Type B pancreatic cell (in vitro differentiated cells): ENCODE results near the gene NAXE. TPM values are rescaled to one million over a fixed set of nuclear protein-coding genes. Genes with fewer than 3 reads are reported as not detected.

Experiments
- DNase-seq: peaks from one replicate; pipeline ENCODE4 v3.0.0; 2021; ENCODE audit warnings: mixed read lengths; ENCODE audit not compliant: unreplicated experiment; ENCODE audit errors: extremely low spot score
- H3K27ac Mint-ChIP-seq: 2 replicates; pipeline ENCODE4 v1.8.0; 2021; ENCODE audit warnings: mild to moderate bottlenecking, mixed read lengths
- H3K27me3 Mint-ChIP-seq: 2 replicates; pipeline ENCODE4 v1.8.0; 2021; ENCODE audit warnings: mixed read lengths
- H3K36me3 Mint-ChIP-seq: 2 replicates; pipeline ENCODE4 v1.8.0; 2021; ENCODE audit warnings: mixed read lengths
- H3K4me1 Mint-ChIP-seq: one replicate; pipeline ENCODE4 v1.8.0; 2021; ENCODE audit warnings: mixed read lengths; ENCODE audit not compliant: unreplicated experiment
- H3K4me3 Mint-ChIP-seq: 2 replicates; pipeline ENCODE4 v1.8.0; 2021; ENCODE audit warnings: mild to moderate bottlenecking, mixed read lengths
- H3K9me3 Mint-ChIP-seq: 2 replicates; pipeline ENCODE4 v1.8.0; 2021; ENCODE audit warnings: mixed read lengths
- CTCF ChIP-seq: fragments of 200-600 bp; sonication (generic); conservative IDR thresholded peaks from 2 replicates; pipeline ENCODE4 v1.5.0; 2021; ENCODE audit warnings: antibody characterized with exemption, mild to moderate bottlenecking
- total RNA-seq: library from RNA; stranded (reverse); gene quantifications from 2 replicates; pipeline ENCODE4 v1.2.1, GENCODE V29; 2021; ENCODE audit warnings: low replicate concordance

The NAXE gene
- total RNA-seq, 1 donor from 2014 or later, result 98.4 TPM

GRCh38 chr1:156559086-156559796, 32.3 kb upstream of the NAXE start:
- no peaks in the 10 kb centered on the region for H3K9me3 Mint-ChIP-seq
- DNase-seq, result no peak
- no peak for TF ChIP-seq CTCF
- peaks cover 6% of the 10 kb centered on the region for H3K36me3 Mint-ChIP-seq
- H3K27ac Mint-ChIP-seq, result no peak overlapping the region
- H3K4me3 Mint-ChIP-seq, result no peak overlapping the region
- H3K27me3 Mint-ChIP-seq, result no peaks in the 10 kb centered on the region
- no peaks in the 10 kb centered on the region for H3K4me1 Mint-ChIP-seq

GRCh38 chr1:156559797-156560385, 31.7 kb upstream of the NAXE start:
- no peak overlapping the region for H3K27ac Mint-ChIP-seq
- no peak for TF ChIP-seq CTCF

GRCh38 chr1:156560585-156561163, 30.9 kb upstream of the NAXE start:
- Mint-ChIP-seq H3K27me3 (no peaks in the 10 kb centered on the region), H3K9me3 (no peaks in the 10 kb centered on the region)

More at GRCh38 chr1:156559797-156560385, 31.7 kb upstream of the NAXE start:
- H3K9me3 Mint-ChIP-seq, result no peaks in the 10 kb centered on the region
- H3K4me3 Mint-ChIP-seq, result no peak overlapping the region
- no peaks in the 10 kb centered on the region for H3K27me3 Mint-ChIP-seq
- H3K4me1 Mint-ChIP-seq, result no peaks in the 10 kb centered on the region
- peaks cover 10% of the 10 kb centered on the region for H3K36me3 Mint-ChIP-seq
- DNase-seq, result no peak

GRCh38 chr1:156565519-156565918, 26.1 kb upstream of the NAXE start:
- peaks cover 21% of the 10 kb centered on the region for H3K36me3 Mint-ChIP-seq
- H3K27ac Mint-ChIP-seq, result no peak overlapping the region
- H3K4me1 Mint-ChIP-seq, result no peaks in the 10 kb centered on the region
- H3K9me3 Mint-ChIP-seq, result no peaks in the 10 kb centered on the region
- no peaks in the 10 kb centered on the region for H3K27me3 Mint-ChIP-seq
- no peak for TF ChIP-seq CTCF
- no peak for DNase-seq
- H3K4me3 Mint-ChIP-seq, result no peak overlapping the region

More at GRCh38 chr1:156560585-156561163, 30.9 kb upstream of the NAXE start:
- no peak overlapping the region for H3K4me3 Mint-ChIP-seq
- DNase-seq, result no peak
- no peaks in the 10 kb centered on the region for H3K4me1 Mint-ChIP-seq
- H3K36me3 Mint-ChIP-seq, result peaks cover 10% of the 10 kb centered on the region
- no peak overlapping the region for H3K27ac Mint-ChIP-seq
- TF ChIP-seq CTCF, result no peak

- Mint-ChIP-seq H3K27me3 (no peaks in the 10 kb centered on the region), H3K36me3 (peaks cover 21% of the 10 kb centered on the region), H3K9me3 (no peaks in the 10 kb centered on the region), H3K4me3 (no peak overlapping the region), H3K27ac (no peak overlapping the region), H3K4me1 (peaks cover 9% of the 10 kb centered on the region)
- no peak for TF ChIP-seq CTCF
- no peak for DNase-seq
Observed at GRCh38 chr1:156566436-156566835, 25.1 kb upstream of the NAXE start.
